HG03135 (cell line): ENCODE data around the gene PNPLA7.

Experiments
- ATAC-seq: cut with Tn5 transposase; IDR thresholded peaks from one replicate; pipeline ENCODE4 v1.9.1; 2021; ENCODE audit warnings: mild to moderate bottlenecking, moderate library complexity; ENCODE audit not compliant: unreplicated experiment

Gene PNPLA7

GRCh38 chr9:137437691-137438590, 112.3 kb downstream of the PNPLA7 start:
- ATAC-seq = no peak

GRCh38 chr9:137436761-137437600, 113.2 kb downstream of the PNPLA7 start:
- no peak for ATAC-seq

- no peak for ATAC-seq
Measured at GRCh38 chr9:137435980-137436760, 114.0 kb downstream of the PNPLA7 start.

- ATAC-seq = no peak
Measured at GRCh38 chr9:137435381-137435891, 114.8 kb downstream of the PNPLA7 start.

- no peak for ATAC-seq
Measured at GRCh38 chr9:137434498-137435380, 115.5 kb downstream of the PNPLA7 start.

- ATAC-seq = no peak
Measured at GRCh38 chr9:137433916-137434431, 116.2 kb downstream of the PNPLA7 start.

- ATAC-seq = no peak
Measured at GRCh38 chr9:137433349-137433915, 116.8 kb downstream of the PNPLA7 start.

GRCh38 chr9:137432687-137433348, 117.4 kb downstream of the PNPLA7 start:
- no peak for ATAC-seq

- ATAC-seq = no peak
Measured at GRCh38 chr9:137431416-137431931, 118.7 kb downstream of the PNPLA7 start.

- no peak for ATAC-seq
Measured at GRCh38 chr9:137430723-137431415, 119.3 kb downstream of the PNPLA7 start.

- no peak for ATAC-seq
Measured at GRCh38 chr9:137429974-137430722, 120.1 kb downstream of the PNPLA7 start.

GRCh38 chr9:137429546-137429890, 120.7 kb downstream of the PNPLA7 start:
- no peak for ATAC-seq

- ATAC-seq = no peak
Measured at GRCh38 chr9:137428841-137429545, 121.2 kb downstream of the PNPLA7 start.

- ATAC-seq = no peak
Measured at GRCh38 chr9:137428311-137428630, 121.9 kb downstream of the PNPLA7 start.

GRCh38 chr9:137427454-137428310, 122.5 kb downstream of the PNPLA7 start:
- no peak for ATAC-seq
